ENCODE results near the gene ARID2.

ARID2 gene

DNA sequence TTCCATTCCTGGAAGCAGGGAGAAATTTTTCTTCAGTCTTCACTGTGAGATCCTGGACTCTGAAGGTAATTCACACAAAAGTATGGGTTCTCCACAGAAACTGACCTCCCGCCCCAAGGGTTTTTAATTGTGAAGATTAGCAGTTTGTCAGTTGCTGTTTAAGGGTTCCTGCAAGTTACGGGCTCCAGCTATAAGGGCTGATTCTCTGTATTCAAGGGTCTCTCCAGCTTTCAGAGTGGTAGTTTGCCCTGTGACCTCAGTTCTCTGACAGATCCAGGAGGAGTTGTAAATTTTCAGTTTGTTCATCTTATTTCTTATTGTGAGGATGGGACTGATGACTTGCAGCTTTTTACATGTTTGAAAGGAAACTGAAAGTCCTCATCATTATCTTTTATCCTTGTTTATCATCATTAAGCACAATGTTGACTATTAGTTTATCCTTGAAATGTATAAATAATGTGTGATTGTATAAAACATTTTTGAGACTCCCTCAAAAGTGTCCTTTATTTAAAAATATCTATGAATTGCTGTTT, 149.9 kb downstream of the ARID2 start:
- Histone ChIP-seq H3K36me3 (ENCODE audit: control insufficient read depth in 2 of 2, insufficient read depth in 1 of 2, low read length in 2 of 2) (peaks cover 4 to 27% of the 10 kb centered on the region in 2 experiments), H3K9me3 (ENCODE audit: control insufficient read depth, insufficient read depth, low read depth, low read length) (no peaks in the 10 kb centered on the region), H3K4me1 (ENCODE audit: control insufficient read depth, insufficient read depth, low read length) (peaks cover 11% of the 10 kb centered on the region), H3K4me3 (ENCODE audit: low read depth, low read length) (no peak overlapping the region), H3K27ac (ENCODE audit: extremely low read depth, low read depth, low read length) (0 out of 2 replicates have a peak overlapping the region, but pooled peaks have one; percentile 32)
- POLR2A ChIA-PET = no interaction called here
- TF ChIP-seq ZFP41 (tag by site-specific recombination; IDR thresholded peaks at IDR 0.05; ENCODE audit: borderline replicate concordance) (no peak), ZNF16 (tag by site-specific recombination; IDR thresholded peaks at IDR 0.05; ENCODE audit: low read depth) (no peak), ZBTB7A (tag by site-specific recombination; IDR thresholded peaks at IDR 0.05; ENCODE audit: low read depth) (no peak), SP7 (tag by site-specific recombination; IDR thresholded peaks at IDR 0.05) (no peak), ZNF624 (tag by site-specific recombination; IDR thresholded peaks at IDR 0.05) (no peak), ZNF184 (tag by site-specific recombination; IDR thresholded peaks at IDR 0.05) (no peak), ZSCAN30 (tag by site-specific recombination; IDR thresholded peaks at IDR 0.05) (no peak), ZNF549 (tag by site-specific recombination; IDR thresholded peaks at IDR 0.05) (no peak), ZNF302 (tag by site-specific recombination; IDR thresholded peaks at IDR 0.05; ENCODE audit: low read depth) (no peak), ZFP69B (tag by site-specific recombination; IDR thresholded peaks at IDR 0.05) (no peak), KLF8 (tag by site-specific recombination; IDR thresholded peaks at IDR 0.05) (no peak), ZNF133 (tag by site-specific recombination; IDR thresholded peaks at IDR 0.05) (no peak), KLF7 (tag by site-specific recombination; IDR thresholded peaks at IDR 0.05; ENCODE audit: borderline replicate concordance) (no peak), ZNF335 (tag by site-specific recombination; conservative IDR thresholded peaks at IDR 0.05) (no peak), ZNF366 (tag by site-specific recombination; conservative IDR thresholded peaks at IDR 0.05) (no peak), KLF1 (tag by site-specific recombination; IDR thresholded peaks at IDR 0.05) (no peak), YY1 (tag by site-specific recombination; IDR thresholded peaks at IDR 0.05) (no peak), ZNF211 (tag by site-specific recombination; IDR thresholded peaks at IDR 0.05; ENCODE audit: low read depth) (no peak), ZXDB (tag by site-specific recombination; IDR thresholded peaks at IDR 0.05) (no peak)
- TF ChIP-seq, protein P1, sequence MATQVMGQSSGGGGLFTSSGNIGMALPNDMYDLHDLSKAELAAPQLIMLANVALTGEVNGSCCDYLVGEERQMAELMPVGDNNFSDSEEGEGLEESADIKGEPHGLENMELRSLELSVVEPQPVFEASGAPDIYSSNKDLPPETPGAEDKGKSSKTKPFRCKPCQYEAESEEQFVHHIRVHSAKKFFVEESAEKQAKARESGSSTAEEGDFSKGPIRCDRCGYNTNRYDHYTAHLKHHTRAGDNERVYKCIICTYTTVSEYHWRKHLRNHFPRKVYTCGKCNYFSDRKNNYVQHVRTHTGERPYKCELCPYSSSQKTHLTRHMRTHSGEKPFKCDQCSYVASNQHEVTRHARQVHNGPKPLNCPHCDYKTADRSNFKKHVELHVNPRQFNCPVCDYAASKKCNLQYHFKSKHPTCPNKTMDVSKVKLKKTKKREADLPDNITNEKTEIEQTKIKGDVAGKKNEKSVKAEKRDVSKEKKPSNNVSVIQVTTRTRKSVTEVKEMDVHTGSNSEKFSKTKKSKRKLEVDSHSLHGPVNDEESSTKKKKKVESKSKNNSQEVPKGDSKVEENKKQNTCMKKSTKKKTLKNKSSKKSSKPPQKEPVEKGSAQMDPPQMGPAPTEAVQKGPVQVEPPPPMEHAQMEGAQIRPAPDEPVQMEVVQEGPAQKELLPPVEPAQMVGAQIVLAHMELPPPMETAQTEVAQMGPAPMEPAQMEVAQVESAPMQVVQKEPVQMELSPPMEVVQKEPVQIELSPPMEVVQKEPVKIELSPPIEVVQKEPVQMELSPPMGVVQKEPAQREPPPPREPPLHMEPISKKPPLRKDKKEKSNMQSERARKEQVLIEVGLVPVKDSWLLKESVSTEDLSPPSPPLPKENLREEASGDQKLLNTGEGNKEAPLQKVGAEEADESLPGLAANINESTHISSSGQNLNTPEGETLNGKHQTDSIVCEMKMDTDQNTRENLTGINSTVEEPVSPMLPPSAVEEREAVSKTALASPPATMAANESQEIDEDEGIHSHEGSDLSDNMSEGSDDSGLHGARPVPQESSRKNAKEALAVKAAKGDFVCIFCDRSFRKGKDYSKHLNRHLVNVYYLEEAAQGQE (tag by site-specific recombination; IDR thresholded peaks at IDR 0.05) = no peak
- CTCF ChIA-PET = no interaction called here

DNA sequence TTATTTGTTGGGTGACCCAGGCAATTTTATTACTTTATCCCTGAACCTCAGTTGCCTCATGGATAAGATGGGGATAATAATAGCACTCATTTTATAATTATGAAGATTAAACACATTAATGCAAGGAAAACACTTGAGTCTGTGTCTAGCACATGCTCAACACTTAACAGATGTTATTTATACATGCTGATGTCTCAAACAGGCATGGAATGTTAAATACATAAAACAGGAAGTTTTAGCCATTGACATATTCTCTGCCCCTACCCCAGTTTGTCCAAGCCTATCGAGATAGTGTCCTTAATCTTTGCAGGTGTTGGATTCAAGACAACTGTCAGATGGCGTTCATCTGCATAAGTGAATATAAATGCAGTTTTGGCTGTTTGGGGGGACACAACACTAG, 151.0 kb downstream of the ARID2 start:
- POLR2A ChIA-PET = no interaction called here
- CTCF ChIA-PET = no interaction called here
- Histone ChIP-seq H3K4me1 (ENCODE audit: control insufficient read depth, insufficient read depth, low read length) (peaks cover 11% of the 10 kb centered on the region), H3K4me3 (ENCODE audit: low read depth, low read length) (no peak overlapping the region), H3K9me3 (ENCODE audit: control insufficient read depth, insufficient read depth, low read depth, low read length) (no peaks in the 10 kb centered on the region), H3K27ac (ENCODE audit: extremely low read depth, low read depth, low read length) (no peak overlapping the region), H3K36me3 (ENCODE audit: control insufficient read depth in 2 of 2, insufficient read depth in 1 of 2, low read length in 2 of 2) (peaks cover 4 to 24% of the 10 kb centered on the region in 2 experiments)
- TF ChIP-seq RBAK (tag by site-specific recombination; IDR thresholded peaks at IDR 0.05) (no peak), GLI4 (tag by site-specific recombination; IDR thresholded peaks at IDR 0.05) (no peak), HOXA7 (CRISPR knock-in tag; IDR thresholded peaks at IDR 0.05; ENCODE audit: borderline replicate concordance) (no peak), ZIC2 (tag by site-specific recombination; IDR thresholded peaks at IDR 0.05) (no peak), YY1 (tag by site-specific recombination; IDR thresholded peaks at IDR 0.05) (no peak), ZNF140 (tag by site-specific recombination; IDR thresholded peaks at IDR 0.05) (no peak), WT1 (tag by site-specific recombination; IDR thresholded peaks at IDR 0.05) (no peak), ZNF558 (tag by site-specific recombination; IDR thresholded peaks at IDR 0.05) (no peak), IKZF3 (tag by site-specific recombination; IDR thresholded peaks at IDR 0.05) (no peak), ZNF184 (tag by site-specific recombination; IDR thresholded peaks at IDR 0.05) (no peak), ZNF707 (tag by site-specific recombination; IDR thresholded peaks at IDR 0.05) (no peak)
- TF ChIP-seq, protein P2, sequence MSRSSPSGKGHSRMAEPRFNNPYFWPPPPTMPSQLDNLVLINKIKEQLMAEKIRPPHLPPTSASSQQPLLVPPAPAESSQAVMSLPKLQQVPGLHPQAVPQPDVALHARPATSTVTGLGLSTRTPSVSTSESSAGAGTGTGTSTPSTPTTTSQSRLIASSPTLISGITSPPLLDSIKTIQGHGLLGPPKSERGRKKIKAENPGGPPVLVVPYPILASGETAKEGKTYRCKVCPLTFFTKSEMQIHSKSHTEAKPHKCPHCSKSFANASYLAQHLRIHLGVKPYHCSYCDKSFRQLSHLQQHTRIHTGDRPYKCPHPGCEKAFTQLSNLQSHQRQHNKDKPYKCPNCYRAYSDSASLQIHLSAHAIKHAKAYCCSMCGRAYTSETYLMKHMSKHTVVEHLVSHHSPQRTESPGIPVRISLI (tag by site-specific recombination; IDR thresholded peaks at IDR 0.05) = no peak
- TF ChIP-seq, protein P3, sequence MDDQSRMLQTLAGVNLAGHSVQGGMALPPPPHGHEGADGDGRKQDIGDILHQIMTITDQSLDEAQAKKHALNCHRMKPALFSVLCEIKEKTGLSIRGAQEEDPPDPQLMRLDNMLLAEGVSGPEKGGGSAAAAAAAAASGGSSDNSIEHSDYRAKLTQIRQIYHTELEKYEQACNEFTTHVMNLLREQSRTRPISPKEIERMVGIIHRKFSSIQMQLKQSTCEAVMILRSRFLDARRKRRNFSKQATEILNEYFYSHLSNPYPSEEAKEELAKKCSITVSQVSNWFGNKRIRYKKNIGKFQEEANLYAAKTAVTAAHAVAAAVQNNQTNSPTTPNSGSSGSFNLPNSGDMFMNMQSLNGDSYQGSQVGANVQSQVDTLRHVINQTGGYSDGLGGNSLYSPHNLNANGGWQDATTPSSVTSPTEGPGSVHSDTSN (CRISPR knock-in tag; IDR thresholded peaks at IDR 0.05) = no peak
- TF ChIP-seq, protein P4, sequence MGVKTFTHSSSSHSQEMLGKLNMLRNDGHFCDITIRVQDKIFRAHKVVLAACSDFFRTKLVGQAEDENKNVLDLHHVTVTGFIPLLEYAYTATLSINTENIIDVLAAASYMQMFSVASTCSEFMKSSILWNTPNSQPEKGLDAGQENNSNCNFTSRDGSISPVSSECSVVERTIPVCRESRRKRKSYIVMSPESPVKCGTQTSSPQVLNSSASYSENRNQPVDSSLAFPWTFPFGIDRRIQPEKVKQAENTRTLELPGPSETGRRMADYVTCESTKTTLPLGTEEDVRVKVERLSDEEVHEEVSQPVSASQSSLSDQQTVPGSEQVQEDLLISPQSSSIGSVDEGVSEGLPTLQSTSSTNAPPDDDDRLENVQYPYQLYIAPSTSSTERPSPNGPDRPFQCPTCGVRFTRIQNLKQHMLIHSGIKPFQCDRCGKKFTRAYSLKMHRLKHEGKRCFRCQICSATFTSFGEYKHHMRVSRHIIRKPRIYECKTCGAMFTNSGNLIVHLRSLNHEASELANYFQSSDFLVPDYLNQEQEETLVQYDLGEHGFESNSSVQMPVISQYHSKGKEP (tag by site-specific recombination; IDR thresholded peaks at IDR 0.05) = no peak

Measured in HEK293 (cell line).